RPMI7951 (cell line): ENCODE results near the gene SPEM2. TPM values are rescaled to one million over a fixed set of nuclear protein-coding genes. Genes with fewer than 3 reads are reported as not detected.

Experiments
- DNase-seq: peaks from one replicate; pipeline ENCODE4 v3.0.0-alpha.2; 2012; ENCODE audit warnings: low read depth
- total RNA-seq: library from RNA; depleted of rRNA; stranded (reverse); fragments of >200 nt; shearing (Covaris generic); gene quantifications from 2 replicates; pipeline ENCODE4 v1.2.3, GENCODE V29; 2014

The SPEM2 gene
- total RNA-seq, 1 experiment from 2014 or later, result not detected

DNA sequence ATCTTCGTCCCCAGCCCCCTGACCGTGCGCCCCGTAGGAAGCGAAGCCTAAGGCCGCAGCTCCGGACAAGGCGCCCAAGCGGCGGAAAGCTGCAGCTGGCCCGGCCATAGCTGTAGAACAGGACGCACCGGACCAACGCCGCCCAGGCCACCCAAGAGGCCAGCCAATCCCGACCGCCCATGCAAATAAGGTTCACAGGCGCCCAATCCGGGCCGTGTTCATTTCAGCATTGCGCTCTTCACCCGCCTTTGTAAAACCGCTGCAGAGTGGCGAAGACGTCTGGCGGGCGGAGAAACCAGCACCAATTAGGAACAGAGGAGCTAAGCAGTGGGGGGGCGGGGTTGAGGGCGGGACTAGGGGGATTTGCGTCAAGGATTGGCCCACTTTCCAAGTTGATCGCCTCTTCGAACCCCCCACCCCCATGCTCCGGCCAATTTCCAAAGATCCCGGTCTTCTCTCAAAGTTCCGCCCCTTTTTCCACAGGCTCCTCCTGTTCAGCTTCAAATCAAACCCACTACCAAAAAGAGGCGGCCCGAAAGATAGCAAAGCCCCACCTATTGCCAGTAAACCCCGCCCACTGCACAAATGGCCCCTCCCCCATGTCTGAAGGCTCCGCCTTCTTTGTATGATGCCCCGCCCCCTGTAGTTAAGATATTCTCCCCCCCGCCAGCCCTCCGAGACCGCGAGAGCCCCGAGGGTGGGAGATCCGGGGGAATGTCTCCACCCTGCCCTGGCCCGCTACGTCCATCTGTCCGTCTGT, 21.3 kb upstream of the SPEM2 start, which contains the start of gene TMEM256:
Gene TMEM256 (minus strand): TSS at position 121 of the 760 bp plus-strand sequence. CDS start 13 bp downstream, at position 108.
- DNase-seq, result peak; percentile 99

DNA sequence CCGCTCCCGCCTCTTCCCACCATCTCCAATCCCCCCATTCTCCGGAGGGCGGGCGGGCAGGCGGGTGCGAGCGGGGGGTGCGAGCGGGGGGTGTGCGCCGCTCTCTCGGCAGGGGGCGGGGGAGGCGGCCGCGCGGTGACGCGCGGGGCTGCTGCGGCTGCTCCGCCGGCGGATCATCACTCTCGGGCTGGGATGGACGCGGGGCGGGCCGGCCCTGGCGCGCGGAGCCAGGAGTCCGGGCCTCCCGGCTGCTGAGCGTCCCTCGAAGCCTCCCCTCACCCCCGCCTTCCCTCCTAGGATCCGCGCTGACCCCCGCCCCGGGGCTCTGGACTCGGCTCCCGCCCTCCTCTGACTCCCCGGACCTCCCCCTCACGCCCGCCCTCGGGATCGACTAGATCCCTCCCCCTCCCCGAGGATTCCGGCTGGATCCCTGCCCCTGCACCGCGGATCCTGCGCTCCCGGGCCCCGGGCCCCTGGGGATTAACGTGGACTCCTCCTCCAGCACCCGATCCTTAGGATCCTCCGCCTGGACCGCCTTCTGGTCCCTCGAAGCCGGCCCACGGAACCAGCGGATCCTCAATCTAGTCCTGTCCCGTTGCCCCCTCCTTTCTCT, 20.6 kb upstream of the SPEM2 start:
- DNase-seq, result no peak

DNA sequence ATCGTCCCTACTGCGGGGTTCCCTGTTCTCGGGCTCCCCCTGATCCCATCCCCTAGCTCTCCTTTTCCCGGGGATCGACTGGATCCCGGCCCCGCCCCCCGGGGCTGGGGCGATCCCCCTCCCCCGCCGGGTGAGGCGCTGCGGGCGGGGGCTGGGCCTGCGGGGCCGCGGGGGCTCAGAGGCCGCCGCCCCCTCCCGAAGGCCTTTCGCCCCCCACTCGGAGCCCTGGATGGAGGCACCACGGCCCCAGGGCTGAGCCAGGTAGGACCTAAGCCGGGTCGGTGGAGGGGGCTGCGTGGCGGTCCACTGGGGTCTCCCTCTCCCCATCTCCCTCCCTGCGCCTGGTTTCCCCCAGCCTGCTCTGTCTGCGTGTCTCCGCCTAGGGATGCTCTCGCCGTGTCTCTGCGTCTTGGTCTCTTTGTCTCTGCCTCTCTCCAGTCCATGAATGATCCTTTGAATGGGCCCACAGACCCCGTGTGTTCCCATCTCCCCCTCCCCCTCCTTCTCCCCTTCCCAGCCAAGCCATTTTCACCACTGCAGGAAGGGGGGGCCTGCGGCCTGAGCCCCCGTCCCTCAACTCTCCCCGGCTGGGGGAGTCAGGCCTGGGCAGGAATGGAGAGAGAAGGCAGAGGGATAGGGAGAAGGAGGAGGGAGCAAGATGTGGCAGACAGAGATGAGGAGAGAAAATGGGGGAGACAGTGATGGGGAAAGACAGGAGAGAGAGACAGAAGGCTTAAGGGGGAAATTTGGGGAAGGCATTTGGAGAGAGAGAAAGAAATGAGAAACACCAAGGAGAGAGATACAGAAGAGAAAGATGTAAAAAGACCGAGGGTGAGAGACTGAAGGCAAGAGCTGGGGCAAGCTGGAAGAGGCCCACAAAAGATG, 19.8 kb upstream of the SPEM2 start:
- no peak for DNase-seq

DNA sequence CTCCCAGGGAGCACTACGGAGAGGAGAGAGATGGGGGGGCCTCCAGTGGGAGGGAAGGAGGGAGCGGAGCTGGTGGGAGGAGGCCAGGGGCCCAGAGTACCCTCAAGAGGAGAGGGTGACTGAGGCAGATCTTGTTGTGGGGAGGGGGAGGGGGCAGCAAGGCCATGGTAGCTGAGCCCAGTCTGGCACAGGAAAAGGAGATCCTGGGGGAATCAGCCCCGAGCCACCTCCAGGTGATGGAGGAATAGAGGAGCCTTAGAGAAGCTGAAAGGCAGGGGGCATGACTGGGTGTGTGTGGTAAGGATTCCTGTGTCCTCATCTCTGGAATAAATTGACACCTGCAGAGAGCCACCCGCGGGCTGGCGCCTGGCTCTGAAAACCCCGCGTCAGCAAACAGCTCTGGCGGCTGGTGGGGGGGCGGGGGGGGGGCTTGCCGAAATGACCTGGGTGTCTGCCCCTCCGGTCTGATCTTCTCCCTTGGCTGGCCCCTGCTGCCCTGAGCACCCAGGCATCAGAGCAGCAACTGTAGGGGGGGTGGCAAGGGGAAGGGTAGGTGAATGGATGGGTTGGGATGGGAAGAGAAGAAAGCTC, 19.1 kb upstream of the SPEM2 start:
- no peak for DNase-seq

DNA sequence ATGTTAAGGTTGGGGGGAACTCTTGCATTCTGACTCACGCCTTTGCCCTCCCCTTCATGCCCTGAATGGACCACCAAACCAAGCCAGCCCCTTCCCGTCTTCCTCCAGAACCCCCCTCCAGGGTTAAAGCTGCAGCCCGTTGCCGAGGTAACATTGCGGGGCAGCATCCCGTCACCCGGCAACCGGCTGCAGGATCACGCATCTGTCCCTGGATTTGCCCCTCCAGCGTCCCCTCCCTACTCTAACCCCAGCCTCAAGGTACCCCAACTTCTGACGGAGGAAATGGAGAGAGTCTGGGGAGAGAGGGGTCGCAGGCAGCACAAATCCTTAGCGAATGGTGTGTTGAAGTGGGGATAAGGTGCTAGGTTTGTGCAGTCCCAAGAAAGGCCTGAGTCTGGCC, 18.3 kb upstream of the SPEM2 start:
- no peak for DNase-seq

DNA sequence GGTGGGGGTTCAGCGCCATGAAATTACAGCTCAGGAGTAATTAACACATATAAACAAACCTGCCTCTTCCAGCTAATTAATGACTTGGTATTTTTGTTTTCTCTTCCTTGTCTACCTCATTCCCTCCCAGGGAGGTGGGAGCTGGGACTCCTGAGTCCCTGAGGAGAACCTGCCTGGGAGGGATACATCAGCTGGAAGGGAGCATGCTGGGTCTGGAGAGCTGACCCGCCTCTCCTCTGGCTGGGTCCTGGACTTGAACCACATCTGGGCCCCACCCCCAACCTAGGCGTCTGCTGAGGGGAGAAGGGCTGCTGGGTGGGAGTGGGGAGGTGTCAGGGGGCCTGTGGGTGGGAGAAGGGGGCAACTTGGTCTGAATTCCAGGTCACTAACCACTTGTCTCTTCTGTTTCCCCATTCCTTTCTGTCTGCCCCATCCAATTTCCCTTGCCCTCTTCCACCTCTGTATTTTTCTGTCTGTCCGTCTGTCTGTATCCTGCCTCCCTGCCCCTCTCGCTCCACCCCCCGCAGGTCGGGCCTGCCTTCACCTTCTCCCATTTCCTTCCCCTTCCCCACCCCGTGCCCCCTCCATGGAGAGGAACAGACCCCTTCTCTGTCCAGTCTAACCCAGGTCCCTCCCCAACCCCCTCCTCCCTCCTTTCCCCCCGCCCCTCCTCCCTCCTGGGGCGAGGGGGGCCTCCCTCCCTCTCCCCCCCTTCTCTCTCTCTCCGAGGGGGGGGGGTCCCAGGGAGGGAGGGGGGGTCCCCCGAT, 17.7 kb upstream of the SPEM2 start, which contains the start of gene NLGN2:
Gene NLGN2 (plus strand): TSS at position 361 of the 767 bp plus-strand sequence. CDS start 411 bp downstream, outside the sequence.
- no peak for DNase-seq

DNA sequence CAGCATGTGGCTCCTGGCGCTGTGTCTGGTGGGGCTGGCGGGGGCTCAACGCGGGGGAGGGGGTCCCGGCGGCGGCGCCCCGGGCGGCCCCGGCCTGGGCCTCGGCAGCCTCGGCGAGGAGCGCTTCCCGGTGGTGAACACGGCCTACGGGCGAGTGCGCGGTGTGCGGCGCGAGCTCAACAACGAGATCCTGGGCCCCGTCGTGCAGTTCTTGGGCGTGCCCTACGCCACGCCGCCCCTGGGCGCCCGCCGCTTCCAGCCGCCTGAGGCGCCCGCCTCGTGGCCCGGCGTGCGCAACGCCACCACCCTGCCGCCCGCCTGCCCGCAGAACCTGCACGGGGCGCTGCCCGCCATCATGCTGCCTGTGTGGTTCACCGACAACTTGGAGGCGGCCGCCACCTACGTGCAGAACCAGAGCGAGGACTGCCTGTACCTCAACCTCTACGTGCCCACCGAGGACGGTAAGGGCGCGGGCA, 17.1 kb upstream of the SPEM2 start:
- DNase-seq, result no peak

DNA sequence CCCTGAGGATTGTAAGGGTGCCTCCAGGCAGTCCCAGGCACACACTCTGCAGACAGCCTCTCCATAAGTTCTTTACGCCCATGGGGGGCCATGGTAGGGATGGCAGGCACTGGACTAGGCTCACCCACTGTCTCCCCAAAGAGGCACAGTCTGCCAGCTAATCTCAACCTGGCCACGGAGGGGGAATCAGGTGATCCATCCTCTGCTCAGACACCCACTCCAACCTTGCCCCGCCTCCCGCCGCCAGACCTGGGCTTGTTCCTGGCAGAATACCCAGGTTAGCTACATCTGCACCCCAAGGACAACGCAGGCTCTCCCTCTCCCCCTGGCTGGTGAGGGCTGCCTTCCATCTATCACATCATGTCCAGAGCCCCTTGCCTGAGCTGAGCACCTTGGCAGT, 16.6 kb upstream of the SPEM2 start:
- no peak for DNase-seq

DNA sequence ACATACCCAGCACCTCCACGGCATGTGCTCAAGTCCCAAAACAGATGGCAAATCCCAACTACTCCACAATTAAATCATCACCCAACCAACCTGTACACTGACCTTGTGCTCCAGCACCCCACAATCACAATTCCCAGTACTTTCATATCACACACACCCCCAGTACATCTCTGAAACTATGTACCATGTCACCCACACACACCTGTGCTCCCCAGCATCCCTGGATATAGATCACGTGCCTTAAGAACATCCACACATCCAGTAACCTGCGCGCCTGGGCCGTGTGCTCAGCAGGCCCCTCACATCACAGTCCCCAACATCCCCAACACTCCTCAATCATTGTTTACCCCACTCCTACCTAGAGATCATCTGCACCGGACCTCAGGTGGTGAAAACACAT, 15.7 kb upstream of the SPEM2 start:
- DNase-seq, result no peak

DNA sequence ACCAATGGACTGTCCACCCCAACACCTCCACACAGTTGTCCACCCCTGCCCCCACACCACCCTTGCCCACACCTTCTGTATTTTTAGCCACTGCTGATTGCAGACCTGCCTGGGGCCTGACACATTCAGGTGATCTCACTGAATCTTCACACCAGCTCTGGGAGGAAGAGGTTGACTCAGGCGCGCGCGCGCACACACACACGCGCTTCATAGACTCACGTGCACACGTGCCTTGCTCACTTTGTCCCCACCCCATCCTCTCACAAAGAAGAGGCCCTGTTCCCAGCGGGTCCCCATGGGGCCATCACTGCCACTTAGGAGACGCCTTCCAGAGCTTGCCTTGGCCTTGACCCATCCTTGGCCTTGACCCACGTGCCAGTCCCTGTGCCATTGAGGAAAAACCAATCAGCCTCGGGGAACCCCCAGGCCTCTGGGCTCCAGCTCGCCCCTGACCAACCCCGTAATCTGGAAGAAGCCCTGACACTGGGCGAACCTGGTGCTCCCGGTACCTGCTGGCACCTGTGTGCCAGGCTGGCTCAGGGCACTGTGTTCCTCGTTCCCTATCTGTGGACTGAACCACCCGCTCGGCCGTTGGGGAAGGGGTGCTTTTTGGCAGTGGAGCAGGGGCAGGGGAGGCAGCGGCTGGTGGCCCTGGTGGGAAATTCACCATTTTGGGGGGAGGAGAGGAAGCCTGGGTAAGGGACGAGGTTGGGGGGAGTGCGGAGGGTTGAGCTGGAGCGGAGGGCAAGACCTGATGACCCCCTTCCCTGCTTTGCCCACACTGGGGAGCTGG, 14.6 kb upstream of the SPEM2 start:
- DNase-seq, result no peak

DNA sequence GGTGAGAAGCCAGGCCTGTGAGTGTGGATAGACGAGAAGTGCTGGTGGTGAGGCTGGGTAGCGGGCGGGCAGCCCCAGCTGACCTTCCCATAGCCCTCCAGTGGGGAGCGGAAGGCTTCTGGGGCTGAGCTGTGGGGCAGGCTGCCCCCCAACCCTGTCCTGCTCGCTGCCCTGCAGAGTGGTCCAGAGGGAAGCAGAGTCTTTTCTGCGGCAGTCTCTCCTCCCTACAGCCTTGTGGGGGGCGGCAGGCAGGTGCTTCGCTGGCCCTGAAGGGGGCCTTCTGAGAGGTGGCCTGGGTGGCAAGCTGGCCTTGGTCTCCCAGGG, 14.0 kb upstream of the SPEM2 start:
- no peak for DNase-seq

DNA sequence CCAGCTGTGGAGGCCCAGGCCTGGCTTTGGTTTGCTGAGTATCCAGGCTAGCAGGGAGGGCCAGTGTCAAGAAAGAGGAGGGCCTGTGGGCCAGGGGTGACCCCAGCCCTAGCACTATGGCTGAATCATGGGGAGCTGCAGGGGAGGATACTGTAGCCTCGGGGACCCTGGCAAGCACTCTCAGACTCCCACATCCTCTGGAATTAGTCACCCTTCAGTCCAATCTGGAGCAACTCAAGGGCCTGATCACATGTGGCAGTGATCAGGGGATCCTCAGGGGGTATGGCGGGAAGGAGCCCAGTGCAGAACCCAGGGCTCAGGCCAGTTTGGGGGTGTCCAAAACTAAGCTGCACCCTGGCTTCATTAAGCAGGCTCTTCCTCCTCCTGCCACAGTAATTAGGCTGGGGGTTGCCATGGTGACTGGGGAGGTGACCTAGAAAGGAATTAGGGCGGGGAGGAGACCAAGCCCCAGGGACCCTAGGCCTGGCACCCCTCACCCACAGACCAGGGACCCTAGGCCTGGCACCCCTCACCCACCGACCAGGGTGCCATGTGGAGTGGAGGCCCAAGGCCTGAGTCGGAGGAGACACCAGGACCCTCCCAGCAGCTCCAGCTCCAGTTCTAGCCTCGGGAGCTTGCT, 11.9 kb upstream of the SPEM2 start:
- peak; percentile 90 for DNase-seq

DNA sequence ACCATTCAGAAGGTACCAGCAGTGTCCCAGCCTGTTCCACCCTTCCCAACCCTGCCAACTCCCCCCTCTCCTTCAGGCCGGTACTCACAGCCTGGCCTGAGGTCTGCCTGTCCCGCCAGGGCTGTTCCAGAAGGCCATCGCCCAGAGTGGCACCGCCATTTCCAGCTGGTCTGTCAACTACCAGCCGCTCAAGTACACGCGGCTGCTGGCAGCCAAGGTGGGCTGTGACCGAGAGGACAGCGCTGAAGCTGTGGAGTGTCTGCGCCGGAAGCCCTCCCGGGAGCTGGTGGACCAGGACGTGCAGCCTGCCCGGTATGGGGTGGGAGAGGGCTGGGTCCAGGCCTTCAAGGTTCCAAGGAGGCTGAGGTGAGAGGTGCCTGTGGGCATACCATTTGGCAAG, 10.6 kb upstream of the SPEM2 start:
- no peak for DNase-seq

DNA sequence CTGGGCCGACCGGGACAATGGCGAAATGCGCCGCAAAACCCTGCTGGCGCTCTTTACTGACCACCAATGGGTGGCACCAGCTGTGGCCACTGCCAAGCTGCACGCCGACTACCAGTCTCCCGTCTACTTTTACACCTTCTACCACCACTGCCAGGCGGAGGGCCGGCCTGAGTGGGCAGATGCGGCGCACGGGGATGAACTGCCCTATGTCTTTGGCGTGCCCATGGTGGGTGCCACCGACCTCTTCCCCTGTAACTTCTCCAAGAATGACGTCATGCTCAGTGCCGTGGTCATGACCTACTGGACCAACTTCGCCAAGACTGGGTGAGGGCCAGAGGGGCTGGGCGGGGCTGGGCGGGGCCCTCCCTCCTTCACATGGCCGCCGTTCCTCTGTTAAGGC, 9.6 kb upstream of the SPEM2 start:
- no peak for DNase-seq

DNA sequence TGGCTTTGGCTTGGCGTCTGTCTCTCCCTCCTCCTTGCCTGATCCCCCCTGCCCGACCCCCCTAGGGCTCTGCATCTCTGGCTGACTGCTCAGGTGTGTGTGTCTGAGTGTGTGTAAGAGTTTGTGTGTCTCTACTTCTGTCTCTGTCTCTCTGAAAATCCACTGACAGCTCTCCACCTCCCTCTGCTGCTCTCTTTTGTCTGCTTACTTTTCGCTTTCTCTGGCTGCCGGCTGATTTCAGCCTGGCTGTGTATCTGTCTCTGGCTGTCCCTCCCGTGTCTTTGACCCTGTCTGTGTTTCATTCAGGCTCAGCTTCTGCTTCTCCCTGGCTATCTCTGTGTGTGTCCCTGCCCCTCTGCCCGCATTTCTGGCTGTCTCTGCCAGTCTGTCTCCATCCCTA, 9.1 kb upstream of the SPEM2 start:
- DNase-seq, result no peak

DNA sequence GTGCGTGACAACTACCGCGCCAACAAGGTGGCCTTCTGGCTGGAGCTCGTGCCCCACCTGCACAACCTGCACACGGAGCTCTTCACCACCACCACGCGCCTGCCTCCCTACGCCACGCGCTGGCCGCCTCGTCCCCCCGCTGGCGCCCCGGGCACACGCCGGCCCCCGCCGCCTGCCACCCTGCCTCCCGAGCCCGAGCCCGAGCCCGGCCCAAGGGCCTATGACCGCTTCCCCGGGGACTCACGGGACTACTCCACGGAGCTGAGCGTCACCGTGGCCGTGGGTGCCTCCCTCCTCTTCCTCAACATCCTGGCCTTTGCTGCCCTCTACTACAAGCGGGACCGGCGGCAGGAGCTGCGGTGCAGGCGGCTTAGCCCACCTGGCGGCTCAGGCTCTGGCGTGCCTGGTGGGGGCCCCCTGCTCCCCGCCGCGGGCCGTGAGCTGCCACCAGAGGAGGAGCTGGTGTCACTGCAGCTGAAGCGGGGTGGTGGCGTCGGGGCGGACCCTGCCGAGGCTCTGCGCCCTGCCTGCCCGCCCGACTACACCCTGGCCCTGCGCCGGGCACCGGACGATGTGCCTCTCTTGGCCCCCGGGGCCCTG, 8.3 kb upstream of the SPEM2 start:
- no peak for DNase-seq

DNA sequence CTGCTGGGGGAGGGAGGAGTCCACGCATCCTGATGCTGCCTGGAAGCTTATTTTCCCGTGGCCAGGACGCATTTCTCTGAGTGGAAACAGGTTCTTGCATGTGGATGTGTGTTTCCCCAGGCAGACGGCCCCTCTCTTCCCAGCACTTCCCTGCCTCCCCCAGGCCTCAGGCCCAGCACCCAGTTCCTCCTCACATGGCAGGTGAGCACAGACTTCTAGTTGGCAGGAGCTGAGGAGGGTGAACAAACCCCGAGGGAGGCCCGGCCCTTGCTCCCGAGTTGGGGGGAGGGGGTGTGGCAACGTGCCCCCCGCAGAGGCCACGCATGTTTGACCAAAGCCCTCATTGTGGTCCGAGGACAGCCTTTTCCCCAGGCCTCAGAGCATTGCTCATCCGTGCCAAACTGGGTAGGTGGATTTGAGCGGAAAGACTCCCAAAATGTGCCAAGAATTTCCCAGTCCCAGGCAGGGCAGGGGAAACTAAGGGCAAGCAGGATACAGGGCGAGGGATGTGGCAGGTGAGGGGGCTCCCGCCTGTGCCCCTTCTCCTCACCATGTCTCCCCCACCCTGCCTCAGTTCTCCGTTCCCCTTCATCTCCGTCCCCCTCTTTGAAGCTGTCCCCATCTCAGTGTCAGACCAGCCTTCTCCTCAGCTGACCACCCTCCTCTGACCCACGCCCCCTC, 6.8 kb upstream of the SPEM2 start:
- no peak for DNase-seq

DNA sequence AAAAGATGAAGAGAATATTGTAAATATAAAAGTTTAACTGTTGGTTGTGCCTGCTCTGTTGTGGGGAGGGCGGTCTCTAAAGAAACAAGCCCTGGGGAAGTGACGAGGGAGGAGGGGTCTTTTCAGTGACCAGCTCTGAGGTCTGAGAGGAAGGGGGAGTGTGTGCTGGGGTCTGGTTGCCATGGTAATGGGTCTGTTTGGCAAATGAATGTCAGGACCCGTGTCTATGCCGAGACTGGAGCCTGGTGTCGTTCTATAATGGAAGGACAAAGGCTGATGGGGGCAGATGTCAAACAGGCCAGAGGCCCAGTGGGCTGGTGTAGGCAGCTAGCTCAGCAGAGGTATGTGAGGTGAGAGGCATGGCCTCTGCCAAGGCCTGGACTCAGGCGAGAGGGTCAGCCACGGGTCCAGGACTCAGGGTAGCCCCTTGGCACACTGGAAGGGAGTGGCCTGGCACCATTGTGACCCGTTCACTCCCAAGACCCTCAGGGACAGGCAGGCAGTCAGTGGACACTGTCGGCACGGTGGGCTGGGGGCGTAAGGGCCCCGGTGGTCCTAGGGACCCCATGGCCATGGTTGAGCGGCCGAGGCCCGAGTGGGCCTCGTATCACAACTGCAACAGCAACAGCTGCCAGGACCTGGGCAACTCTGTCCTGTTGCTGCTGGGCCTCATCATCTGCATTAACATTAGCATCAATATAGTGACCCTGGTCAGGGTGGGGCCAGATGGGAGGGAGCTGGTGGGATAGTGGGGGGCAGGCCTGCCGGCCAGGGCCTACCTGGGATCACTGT, 5.4 kb upstream of the SPEM2 start, which contains the start of gene SPEM1:
Gene SPEM1 (plus strand): TSS at position 506 of the 792 bp plus-strand sequence. CDS start 61 bp downstream, at position 567.
- DNase-seq, result no peak
